SHP77 (cell line): ENCODE measurements around the gene MYO3B.

Experiments used
- DNase-seq, 2 experiments: peaks; one replicate each; lab custom pipeline; 2025; lab: John Stamatoyannopoulos, UW

Gene MYO3B

GRCh38 chr2:170163411-170164065 is 14.4 kb upstream of the MYO3B start:
- DNase-seq: no peak

GRCh38 chr2:170165129-170165528 is 12.8 kb upstream of the MYO3B start:
- no peak for DNase-seq

DNA sequence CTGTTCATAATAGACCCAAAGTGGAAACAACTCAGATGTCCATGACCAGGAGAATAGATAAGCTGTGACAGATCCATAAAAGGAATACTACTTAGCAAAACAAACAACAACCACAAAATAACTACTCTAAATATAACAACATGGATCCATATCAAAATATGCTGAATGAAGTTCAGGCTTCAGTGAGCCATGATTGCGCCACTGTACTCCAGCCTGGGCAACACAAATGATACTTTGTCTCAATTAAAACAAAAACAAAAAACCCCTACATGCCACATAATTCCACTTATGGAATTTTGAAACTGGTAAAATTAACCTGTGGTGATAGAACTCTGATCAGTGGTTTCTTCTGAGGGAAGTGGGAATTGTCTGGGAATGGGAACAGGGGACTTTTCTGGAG is 11.2 kb upstream of the MYO3B start:
- DNase-seq: no peak

DNA sequence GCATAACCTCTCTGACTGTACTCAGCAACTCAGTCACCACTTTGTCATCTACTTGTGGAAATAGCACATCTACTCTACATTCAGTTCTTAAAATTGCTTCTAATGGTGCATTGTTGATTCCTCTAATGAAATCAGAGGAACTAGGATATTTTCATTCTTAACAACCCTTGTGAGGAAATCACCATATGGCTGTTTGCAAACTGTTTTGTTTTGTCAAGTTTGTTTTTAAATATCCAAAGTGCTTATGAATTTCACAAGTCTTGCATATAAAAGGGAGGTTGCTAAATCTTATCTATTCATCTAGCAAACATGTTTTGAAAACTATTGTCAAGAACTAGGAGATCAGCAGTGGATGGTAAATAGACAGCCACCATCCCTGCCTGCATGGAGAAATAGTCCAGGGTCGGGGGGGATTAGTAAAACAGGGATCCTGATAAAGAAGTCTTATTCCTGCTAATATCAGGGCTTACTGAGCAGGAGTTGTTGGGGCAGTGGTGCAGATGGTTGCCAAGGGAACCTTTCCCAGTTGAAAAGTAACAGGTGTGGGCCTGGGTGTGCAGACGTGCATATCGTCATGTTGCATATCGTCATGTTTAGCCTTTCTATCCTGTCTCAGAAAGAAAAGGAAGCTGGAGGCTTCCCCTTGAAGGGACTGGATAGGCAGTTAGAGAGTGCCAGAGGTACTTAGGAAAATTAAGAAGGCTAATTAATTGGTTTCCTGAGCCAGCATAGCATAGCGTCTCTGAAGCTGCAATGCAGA is 7.5 kb upstream of the MYO3B start:
- DNase-seq: no peak

GRCh38 chr2:170176212-170176611 is 1.7 kb upstream of the MYO3B start:
- DNase-seq: no peak

GRCh38 chr2:170180031-170180566 is 2.2 kb downstream of the MYO3B start:
- no peak for DNase-seq

GRCh38 chr2:170181602-170182001 is 3.7 kb downstream of the MYO3B start:
- DNase-seq: no peak

DNA sequence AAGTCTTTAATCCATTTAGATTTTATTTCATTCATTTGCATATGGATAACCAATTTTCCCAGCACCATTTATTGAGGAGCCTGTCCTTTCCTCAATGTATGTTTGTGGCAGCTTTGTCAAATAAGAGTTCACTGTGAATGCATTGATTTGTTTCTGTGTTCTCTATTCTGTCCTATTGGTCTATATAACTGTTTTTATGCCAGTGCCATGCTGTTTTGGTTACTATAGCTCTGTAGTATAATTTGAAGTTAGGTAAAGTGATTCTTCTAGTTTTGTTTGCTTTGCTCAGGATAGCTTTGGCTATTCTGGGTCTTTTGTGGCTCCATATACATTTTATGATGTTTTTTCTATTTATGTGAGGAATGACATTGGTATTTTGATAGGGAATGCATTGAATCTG is 7.4 kb downstream of the MYO3B start:
- DNase-seq: no peak

GRCh38 chr2:170189757-170190156 is 11.8 kb downstream of the MYO3B start:
- no peak for DNase-seq

- DNase-seq: no peak
These were observed 12.2 kb downstream of the MYO3B start for GRCh38 chr2:170190172-170190571.

- no peak for DNase-seq
These were observed 13.4 kb downstream of the MYO3B start for GRCh38 chr2:170191166-170191866.

- no peak for DNase-seq
These were observed 19.0 kb downstream of the MYO3B start for GRCh38 chr2:170196963-170197362.

GRCh38 chr2:170201275-170201674 is 23.3 kb downstream of the MYO3B start:
- no peak for DNase-seq

DNA sequence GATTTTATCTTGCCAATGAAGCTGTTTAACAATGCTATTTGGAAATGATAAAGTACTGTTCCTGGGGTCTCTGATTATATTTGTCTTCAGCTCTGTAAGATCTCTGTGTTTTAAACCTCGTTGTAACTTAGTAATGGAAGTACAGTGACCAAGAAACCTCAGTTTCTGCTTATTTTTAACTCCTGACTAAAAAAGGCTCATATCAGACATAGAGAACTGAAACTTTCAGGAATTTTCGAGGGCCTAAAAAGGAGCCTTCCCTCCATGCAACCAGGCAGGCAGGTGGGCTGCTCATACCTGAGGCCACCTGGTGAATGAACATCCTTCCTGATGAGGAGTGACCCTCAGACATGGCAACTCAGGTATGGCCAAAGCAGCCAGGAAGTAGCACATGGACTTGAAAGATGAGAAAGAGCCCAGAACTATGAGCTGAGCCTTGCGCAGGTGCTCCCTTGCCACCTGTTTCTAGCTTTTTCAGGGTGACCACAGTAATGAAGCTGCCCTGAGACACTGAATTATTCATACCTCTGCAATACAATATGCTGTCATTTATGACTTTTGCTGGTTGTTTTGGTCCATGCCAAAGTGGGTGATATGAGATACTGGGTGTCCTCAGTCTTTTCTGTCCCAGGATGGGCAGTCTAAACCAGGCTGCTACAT is 23.9 kb downstream of the MYO3B start:
- DNase-seq: no peak

DNA sequence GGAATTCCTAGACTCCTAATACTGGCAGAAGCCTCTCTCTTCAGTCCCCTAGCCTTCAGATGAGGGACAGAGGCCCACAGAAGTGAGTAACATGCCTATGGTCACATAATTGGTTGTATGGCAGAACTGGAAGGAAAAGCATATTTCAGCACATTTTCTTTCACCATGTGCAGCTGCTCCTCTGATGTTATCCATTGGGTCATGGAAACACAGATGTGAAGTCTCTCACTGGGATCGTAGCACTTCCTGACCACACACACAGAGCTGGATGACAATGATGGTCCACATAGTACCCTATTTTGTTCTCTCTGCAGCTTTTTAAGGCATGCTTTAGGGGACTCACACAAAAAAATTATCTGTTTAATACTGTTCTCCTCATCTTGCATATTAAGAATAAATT is 24.5 kb downstream of the MYO3B start:
- DNase-seq: no peak

- DNase-seq: no peak
These were observed 26.5 kb downstream of the MYO3B start for GRCh38 chr2:170204298-170204951.

DNA sequence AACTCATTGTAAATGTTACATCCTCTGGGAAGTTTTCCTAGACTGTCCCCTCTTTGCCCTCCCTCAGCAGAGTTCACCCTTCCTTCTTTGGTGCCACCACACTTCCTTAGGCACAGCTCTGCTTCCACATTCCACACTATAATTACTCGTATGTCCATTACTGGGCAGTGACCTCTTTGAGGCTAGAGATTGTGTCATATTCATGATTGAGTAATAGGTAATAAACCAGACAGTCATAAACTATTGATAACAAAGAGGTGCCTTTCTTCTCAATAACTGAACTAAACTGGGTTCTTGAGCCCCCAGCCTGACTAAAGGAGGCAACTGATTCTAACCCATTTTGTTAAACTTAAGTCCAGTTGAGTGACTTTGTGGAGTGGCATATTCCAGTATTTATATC is 28.3 kb downstream of the MYO3B start:
- DNase-seq: no peak

GRCh38 chr2:170206805-170207407 is 29.0 kb downstream of the MYO3B start:
- DNase-seq: no peak

GRCh38 chr2:170207901-170208300 is 30.0 kb downstream of the MYO3B start:
- DNase-seq: no peak

GRCh38 chr2:170208967-170209366 is 31.0 kb downstream of the MYO3B start:
- no peak for DNase-seq

GRCh38 chr2:170212625-170213280 is 34.8 kb downstream of the MYO3B start:
- DNase-seq: no peak
